ENCODE measurements around the gene FRY. TPM values are rescaled to one million over a fixed set of nuclear protein-coding genes. Genes with fewer than 3 reads are reported as not detected.

Gene FRY
- total and polyA plus RNA-seq, 2 donors, result 45.9 to 61.4 TPM

DNA sequence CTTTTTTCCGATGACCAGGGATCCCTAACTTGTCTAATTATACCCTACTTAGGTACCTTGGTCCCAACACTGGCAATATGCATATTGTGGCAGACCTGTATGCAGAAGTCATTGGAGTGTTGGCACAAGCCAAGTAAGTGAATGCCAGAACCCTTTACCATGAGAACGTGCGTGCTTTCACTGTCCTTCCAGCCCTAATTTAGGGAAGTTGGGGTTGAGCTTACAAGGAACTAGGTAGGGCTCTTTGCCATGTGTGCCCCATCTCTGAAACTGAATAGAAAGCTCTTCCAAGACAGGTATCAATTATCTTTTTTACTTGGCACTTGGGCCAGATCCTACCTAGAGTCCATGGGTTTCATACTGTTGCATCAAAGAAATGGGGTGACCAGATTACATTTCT is 93.2 kb downstream of the FRY start:
- Histone ChIP-seq H3K36me3 (ENCODE audit: insufficient read depth) (peaks cover 9% of the 10 kb centered on the region), H3K27ac (ENCODE audit: low read depth) (peak overlapping the region; percentile 74), H3K4me3 (ENCODE audit: low read depth, low read length) (no peak overlapping the region), H3K4me1 (ENCODE audit: insufficient read depth) (no peaks in the 10 kb centered on the region)
- 94% methylated on average over 3 of the region's 3 CpGs for WGBS
- DNase-seq (ENCODE audit: extremely low spot score), result no peak

DNA sequence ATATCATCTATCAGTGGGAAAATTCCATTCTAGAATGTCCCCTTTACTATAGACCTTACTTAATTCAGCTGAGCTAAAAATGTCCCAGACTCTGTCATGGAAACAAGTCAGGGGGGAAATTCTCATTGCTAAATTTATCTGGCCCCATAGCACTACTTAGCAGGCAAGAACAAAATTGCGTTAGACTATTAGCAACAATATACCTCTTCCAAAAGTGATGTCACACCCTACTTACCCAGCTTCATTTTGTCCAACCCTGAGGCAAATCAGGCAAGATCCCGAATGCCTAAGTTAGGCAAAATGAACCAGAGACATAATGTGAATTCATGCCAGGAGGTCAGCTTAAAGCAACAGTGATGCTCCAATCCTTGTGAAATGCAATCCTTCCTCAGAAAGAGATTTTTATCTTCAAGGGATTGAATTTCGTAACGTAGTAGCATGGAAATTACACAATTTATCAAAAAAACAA is 93.7 kb downstream of the FRY start:
- peaks cover 8% of the 10 kb centered on the region for H3K36me3 ChIP-seq (ENCODE audit: insufficient read depth)
- H3K4me3 ChIP-seq (ENCODE audit: low read depth, low read length), result no peak overlapping the region
- no peak overlapping the region for H3K27ac ChIP-seq (ENCODE audit: low read depth)
- no peak for DNase-seq (ENCODE audit: extremely low spot score)
- WGBS, result 65% methylated on average over 4 of the region's 4 CpGs
- no peaks in the 10 kb centered on the region for H3K4me1 ChIP-seq (ENCODE audit: insufficient read depth)

DNA sequence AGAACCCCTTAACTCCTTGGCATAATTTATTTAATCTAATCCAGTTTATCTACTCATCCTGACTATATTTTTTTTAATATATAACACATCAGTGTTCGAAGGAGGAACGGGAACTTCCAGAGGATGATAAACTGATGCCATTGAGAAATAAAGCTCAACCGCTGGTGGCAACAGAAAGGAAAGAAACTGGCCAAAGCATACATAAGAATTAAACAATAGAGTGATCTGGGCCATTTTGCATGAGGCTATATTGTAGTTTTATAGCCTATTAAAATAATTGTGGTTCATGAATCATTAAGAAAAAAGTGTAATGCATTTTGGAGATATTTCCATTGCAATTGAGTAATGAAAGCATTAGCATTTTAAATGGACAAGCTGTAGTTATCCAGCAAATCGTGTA is 94.2 kb downstream of the FRY start:
- Histone ChIP-seq H3K27ac (ENCODE audit: low read depth) (no peak overlapping the region), H3K4me3 (ENCODE audit: low read depth, low read length) (no peak overlapping the region), H3K4me1 (ENCODE audit: insufficient read depth) (no peaks in the 10 kb centered on the region), H3K36me3 (ENCODE audit: insufficient read depth) (peaks cover 7% of the 10 kb centered on the region)
- no peak for DNase-seq (ENCODE audit: extremely low spot score)
- 85% methylated on average over 4 of the region's 4 CpGs for WGBS

DNA sequence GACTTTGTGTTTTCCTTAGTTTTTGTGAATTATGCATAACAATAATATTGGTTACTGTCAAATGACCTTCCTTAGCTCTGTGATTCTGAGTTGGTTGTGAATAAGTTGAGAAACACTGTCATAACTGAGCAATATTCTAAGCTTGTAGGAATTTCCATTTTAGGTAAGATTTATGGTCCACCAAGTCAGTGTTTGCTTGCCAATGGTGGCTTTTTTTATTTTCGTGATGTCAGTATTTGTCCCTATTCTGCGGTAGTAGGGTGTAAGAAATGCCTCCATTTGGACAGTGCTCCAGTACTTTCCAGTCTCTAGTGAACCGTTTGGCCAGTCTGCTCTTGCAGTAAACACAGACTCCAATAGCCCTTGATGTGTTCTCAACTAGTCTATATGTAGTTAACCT is 94.7 kb downstream of the FRY start:
- DNase-seq (ENCODE audit: extremely low spot score), result no peak
- no peak overlapping the region for H3K27ac ChIP-seq (ENCODE audit: low read depth)
- no peak overlapping the region for H3K4me3 ChIP-seq (ENCODE audit: low read depth, low read length)
- no peaks in the 10 kb centered on the region for H3K4me1 ChIP-seq (ENCODE audit: insufficient read depth)
- peaks cover 7% of the 10 kb centered on the region for H3K36me3 ChIP-seq (ENCODE audit: insufficient read depth)
- WGBS, result 76% methylated on average over 3 of the region's 3 CpGs

DNA sequence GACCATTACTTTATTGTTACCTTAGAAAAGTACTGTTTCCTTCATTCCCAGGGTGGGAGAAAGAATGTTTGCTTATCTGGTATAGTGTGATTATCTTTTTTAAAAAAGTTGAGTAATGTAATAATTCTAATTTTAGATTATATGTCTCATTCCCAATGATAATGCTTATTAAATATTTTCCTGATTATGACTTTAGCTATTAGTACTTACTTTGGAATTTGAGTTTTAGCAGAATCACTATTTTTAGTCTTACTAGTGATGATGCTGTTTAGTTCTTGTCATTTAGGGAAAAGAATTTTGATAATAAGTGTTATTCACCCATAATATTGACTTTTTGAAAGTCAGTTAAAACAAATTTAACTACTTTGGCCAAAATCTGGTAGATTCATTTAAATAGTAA is 95.2 kb downstream of the FRY start:
- no peak overlapping the region for H3K4me3 ChIP-seq (ENCODE audit: low read depth, low read length)
- peaks cover 8% of the 10 kb centered on the region for H3K36me3 ChIP-seq (ENCODE audit: insufficient read depth)
- DNase-seq (ENCODE audit: extremely low spot score), result no peak
- no peak overlapping the region for H3K27ac ChIP-seq (ENCODE audit: low read depth)
- H3K4me1 ChIP-seq (ENCODE audit: insufficient read depth), result no peaks in the 10 kb centered on the region

DNA sequence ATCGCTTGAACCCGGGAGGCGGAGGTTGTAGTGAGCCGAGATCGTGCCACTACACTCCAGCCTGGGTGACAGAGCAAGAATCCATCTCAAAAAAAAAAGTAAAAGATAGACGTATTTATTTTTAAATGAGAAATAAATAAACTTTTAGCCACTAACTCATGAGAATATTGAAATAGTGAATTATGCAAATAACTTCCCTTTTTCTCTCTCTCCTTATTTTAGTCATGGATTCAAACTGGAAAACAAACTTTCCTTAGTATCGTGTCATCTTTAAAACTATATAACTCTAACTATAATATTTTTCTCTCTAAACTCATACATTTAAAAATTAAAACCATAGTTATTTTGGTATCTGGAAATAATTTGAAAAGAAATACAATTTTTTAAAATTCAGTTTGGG is 96.1 kb downstream of the FRY start:
- WGBS, result 95% methylated on average over 7 of the region's 7 CpGs

DNA sequence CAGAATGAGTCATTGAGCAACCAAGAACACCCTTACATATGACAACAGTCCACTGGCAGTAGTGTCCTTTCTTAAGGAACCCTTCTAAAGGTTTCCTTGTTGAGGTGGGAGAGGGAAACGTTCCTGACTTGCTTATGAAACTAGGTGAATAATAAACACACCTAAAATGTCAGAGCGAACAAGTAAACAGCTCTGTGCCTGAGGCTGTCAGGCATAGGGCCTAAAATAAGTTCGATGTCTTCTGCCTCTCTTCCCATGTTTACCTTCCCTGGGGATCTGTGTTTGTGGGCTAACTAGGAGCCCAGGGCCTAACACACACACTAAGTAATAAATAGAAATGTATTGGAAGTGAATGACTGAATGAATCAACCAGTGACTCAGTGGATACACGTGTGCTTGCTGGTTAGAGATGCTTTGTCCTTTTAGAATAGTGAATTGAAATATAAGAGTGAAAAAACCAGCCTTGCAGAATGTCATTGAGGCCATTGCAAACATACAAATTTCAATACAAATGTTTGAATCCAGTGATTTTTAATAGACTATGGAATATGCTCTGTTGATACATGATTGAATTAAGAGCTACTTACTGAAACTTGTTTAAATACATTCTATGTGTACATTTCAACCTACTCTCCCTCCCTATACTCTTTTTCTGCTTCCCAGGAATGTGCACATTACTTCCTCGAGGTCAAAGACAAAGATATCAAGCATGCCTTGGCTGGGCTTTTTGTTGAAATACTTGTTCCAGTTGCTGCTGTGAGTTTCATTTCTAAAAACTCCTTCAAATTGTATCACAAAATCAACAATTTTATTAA is 102.9 kb downstream of the FRY start:
- 56% methylated on average over 5 of the region's 5 CpGs for WGBS
- Histone ChIP-seq H3K36me3 (ENCODE audit: insufficient read depth) (peaks cover 1% of the 10 kb centered on the region), H3K4me1 (ENCODE audit: insufficient read depth) (peaks cover 4% of the 10 kb centered on the region), H3K4me3 (ENCODE audit: low read depth, low read length) (no peak overlapping the region), H3K27ac (ENCODE audit: low read depth) (no peak overlapping the region)
- DNase-seq (ENCODE audit: extremely low spot score), result no peak

More for the DNA sequence above, 96.1 kb downstream of the FRY start:
- no peak overlapping the region for H3K27ac ChIP-seq (ENCODE audit: low read depth)
- DNase-seq (ENCODE audit: extremely low spot score), result no peak
- H3K36me3 ChIP-seq (ENCODE audit: insufficient read depth), result peaks cover 8% of the 10 kb centered on the region
- no peaks in the 10 kb centered on the region for H3K4me1 ChIP-seq (ENCODE audit: insufficient read depth)
- H3K4me3 ChIP-seq (ENCODE audit: low read depth, low read length), result no peak overlapping the region

DNA sequence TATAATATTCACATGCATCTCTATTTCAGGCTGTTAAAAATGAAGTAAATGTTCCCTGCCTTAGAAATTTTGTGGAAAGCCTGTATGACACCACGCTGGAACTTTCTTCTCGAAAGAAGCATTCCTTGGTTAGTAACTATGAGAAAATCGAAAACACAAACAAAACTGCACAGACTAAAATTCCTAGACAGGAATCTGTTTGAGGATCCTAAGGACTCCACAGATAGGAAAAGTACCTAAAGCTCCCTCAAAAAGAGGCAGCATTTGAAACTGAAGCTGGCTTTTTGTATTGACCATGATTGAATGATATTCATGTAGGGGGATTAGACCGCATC is 103.4 kb downstream of the FRY start:
- DNase-seq (ENCODE audit: extremely low spot score), result no peak
- H3K36me3 ChIP-seq (ENCODE audit: insufficient read depth), result peaks cover 1% of the 10 kb centered on the region
- WGBS, result 48% methylated on average over 4 of the region's 4 CpGs
- no peak overlapping the region for H3K4me3 ChIP-seq (ENCODE audit: low read depth, low read length)
- no peak overlapping the region for H3K27ac ChIP-seq (ENCODE audit: low read depth)
- peaks cover 4% of the 10 kb centered on the region for H3K4me1 ChIP-seq (ENCODE audit: insufficient read depth)

DNA sequence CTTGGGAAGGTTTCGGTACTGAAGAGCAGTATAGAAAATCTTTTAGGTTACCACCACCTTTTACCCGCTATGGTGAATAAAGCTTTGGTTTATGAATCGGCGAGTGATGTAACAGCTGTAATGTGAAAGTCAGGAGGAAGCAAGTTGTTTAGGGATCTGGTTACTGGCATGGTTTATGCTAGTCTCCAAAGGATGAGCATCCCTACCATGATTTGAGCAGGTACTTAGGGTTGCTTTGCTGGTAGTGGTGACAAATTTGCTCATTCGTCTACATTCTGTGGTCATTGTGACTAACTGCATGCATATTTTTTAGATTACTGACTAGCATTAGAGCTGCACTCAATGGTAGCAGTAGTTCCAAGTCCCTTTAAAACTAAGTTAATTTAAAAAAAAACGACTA is 104.1 kb downstream of the FRY start:
- Histone ChIP-seq H3K27ac (ENCODE audit: low read depth) (no peak overlapping the region), H3K36me3 (ENCODE audit: insufficient read depth) (peaks cover 1% of the 10 kb centered on the region), H3K4me1 (ENCODE audit: insufficient read depth) (peaks cover 4% of the 10 kb centered on the region), H3K4me3 (ENCODE audit: low read depth, low read length) (no peak overlapping the region)
- WGBS, result 88% methylated on average over 6 of the region's 6 CpGs
- no peak for DNase-seq (ENCODE audit: extremely low spot score)

DNA sequence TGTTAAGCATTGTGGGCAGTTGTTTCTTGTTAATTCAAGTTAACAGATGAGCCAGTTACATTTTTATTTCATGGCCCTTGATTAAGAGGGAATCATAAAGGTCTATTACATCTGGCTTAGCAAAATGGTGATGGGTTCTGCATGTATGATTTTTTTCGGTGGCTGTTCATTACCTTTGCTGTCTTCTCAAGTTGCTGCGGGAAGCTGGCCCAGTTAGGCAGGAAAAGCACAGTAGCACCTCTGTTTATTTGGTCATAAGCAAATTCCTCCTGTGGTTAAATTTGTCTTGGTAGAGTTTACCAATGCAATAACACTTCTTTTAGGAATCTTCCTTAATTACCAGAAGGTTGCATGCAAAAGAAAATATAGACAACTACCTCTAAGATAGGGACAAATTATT is 104.5 kb downstream of the FRY start:
- Histone ChIP-seq H3K4me1 (ENCODE audit: insufficient read depth) (peaks cover 4% of the 10 kb centered on the region), H3K36me3 (ENCODE audit: insufficient read depth) (peaks cover 1% of the 10 kb centered on the region), H3K27ac (ENCODE audit: low read depth) (no peak overlapping the region), H3K4me3 (ENCODE audit: low read depth, low read length) (no peak overlapping the region)
- WGBS, result 77% methylated on average over 2 of the region's 2 CpGs
- no peak for DNase-seq (ENCODE audit: extremely low spot score)

DNA sequence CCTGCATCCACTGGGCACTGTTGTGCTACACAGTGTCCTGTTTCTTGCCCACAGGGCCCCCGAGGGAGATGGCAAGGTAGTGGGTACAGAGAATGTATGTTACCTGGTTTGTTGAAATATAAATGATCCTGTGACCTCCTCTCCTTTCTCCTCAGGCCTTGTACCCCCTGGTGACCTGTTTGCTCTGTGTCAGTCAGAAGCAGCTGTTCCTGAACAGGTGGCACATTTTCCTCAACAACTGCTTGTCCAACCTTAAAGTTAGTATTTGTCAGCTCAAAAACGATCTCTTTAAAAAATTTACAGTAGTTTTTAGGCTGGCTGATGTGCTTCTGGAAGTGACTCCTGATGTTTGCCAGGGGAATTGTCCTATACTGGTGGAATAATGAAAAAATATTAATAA is 105.1 kb downstream of the FRY start:
- Histone ChIP-seq H3K27ac (ENCODE audit: low read depth) (no peak overlapping the region), H3K4me3 (ENCODE audit: low read depth, low read length) (no peak overlapping the region), H3K36me3 (ENCODE audit: insufficient read depth) (peaks cover under 1% of the 10 kb centered on the region), H3K4me1 (ENCODE audit: insufficient read depth) (peaks cover 4% of the 10 kb centered on the region)
- no peak for DNase-seq (ENCODE audit: extremely low spot score)
- WGBS, result 71% methylated on average over 2 of the region's 2 CpGs

DNA sequence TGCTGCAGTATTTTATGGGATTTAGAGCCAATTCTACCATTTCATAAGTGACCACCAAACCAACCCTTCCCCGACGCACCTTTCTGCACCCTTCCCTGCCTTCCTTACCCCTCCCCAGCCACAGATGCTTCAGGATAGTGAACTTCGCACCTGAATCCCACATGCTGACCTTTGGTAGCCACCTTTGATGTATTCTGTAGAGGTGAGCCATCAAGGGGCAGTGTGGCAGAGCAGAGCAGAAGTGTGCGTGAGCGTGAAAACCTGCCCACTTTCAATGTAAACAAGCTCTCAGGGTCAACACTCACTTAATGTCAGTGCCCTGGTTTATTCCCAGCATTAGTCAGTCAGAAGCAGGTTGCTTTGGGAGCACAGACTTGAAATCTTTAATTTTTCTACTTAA is 107.7 kb downstream of the FRY start:
- no peaks in the 10 kb centered on the region for H3K36me3 ChIP-seq (ENCODE audit: insufficient read depth)
- no peak for DNase-seq (ENCODE audit: extremely low spot score)
- 97% methylated on average over 5 of the region's 5 CpGs for WGBS
- no peak overlapping the region for H3K27ac ChIP-seq (ENCODE audit: low read depth)
- H3K4me1 ChIP-seq (ENCODE audit: insufficient read depth), result peaks cover under 1% of the 10 kb centered on the region
- no peak overlapping the region for H3K4me3 ChIP-seq (ENCODE audit: low read depth, low read length)

DNA sequence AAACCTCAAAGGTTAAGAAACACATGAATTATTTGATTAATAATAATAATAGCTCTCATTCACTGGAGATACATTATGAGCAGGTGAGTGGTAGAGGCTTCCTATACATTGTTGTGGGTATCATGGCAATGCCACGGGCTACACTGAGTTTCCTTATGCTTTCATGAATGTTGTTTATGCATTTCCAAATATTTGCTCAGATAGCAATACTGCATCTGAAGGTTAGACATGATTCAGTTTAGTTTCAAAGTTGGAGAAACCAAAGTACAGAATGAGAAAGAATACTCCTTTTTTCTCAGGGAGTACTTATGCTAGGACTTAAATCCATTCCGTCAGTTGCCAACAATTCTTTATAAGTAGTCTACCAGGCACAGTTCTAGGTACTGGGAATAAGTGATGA is 108.5 kb downstream of the FRY start:
- Histone ChIP-seq H3K4me3 (ENCODE audit: low read depth, low read length) (no peak overlapping the region), H3K36me3 (ENCODE audit: insufficient read depth) (no peaks in the 10 kb centered on the region), H3K4me1 (ENCODE audit: insufficient read depth) (no peaks in the 10 kb centered on the region), H3K27ac (ENCODE audit: low read depth) (no peak overlapping the region)
- WGBS, result 95% methylated on average over 2 of the region's 2 CpGs
- DNase-seq (ENCODE audit: extremely low spot score), result no peak

DNA sequence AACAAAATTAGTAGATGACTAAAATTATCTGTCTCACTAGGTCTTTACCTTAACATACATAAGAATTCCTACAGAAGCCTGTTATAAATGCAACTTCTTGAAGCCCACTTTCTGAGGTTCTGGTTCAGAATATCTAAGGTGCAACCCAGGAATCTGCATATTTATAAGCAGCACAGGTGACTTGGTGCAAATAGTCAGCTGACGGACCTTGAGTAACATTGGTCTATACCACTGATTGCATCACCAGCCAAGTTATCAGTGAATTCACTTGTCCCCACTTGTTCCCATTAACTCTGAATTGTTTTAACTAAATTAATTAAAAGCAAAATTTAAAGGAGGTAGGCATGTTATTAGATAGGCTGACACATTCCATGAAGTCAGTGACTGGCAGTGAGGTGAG is 109.9 kb downstream of the FRY start:
- no peak overlapping the region for H3K27ac ChIP-seq (ENCODE audit: low read depth)
- H3K4me1 ChIP-seq (ENCODE audit: insufficient read depth), result no peaks in the 10 kb centered on the region
- H3K4me3 ChIP-seq (ENCODE audit: low read depth, low read length), result no peak overlapping the region
- WGBS, result 0% methylated on average over 1 of the region's 1 CpG
- no peak for DNase-seq (ENCODE audit: extremely low spot score)
- no peaks in the 10 kb centered on the region for H3K36me3 ChIP-seq (ENCODE audit: insufficient read depth)

DNA sequence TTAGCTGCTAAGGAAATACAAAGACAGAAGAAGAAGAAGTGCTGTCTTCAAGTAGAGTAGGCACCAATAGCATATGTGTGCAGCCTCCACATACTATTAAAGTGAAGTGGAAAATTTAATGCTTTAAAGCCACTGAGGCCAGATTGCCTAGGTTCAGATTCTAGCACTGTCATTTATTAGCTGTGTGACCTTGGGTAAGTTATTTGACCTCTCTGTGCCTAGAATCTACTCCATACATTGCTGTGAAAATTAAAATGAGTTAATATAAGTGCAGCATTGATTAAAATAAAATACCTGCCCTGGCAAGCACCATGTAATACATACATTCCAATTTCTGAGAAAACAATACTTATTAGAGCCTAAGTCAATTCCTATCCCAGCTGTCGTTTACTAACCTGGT is 110.5 kb downstream of the FRY start:
- no peak for DNase-seq (ENCODE audit: extremely low spot score)
- no peaks in the 10 kb centered on the region for H3K36me3 ChIP-seq (ENCODE audit: insufficient read depth)
- WGBS, result 93% methylated on average over 1 of the region's 1 CpG
- H3K4me3 ChIP-seq (ENCODE audit: low read depth, low read length), result no peak overlapping the region
- no peaks in the 10 kb centered on the region for H3K4me1 ChIP-seq (ENCODE audit: insufficient read depth)
- no peak overlapping the region for H3K27ac ChIP-seq (ENCODE audit: low read depth)
